ENCODE data around the gene ZNF793.

ZNF793 gene

GRCh38 chr19:37565370-37565669, 58.6 kb downstream of the ZNF793 start:
- Histone ChIP-seq H3K4me1 (no peaks in the 10 kb centered on the region), H3K27ac (no peak overlapping the region), H3K36me3 (peaks cover 0 to 88% (median 0%) of the 10 kb centered on the region in 3 donors), H3K4me3 (no peak overlapping the region), H3K27me3 (no peaks in the 10 kb centered on the region), H3K9me3 (peaks cover 0 to 97% (median 23%) of the 10 kb centered on the region in 3 donors)
- no peak for TF ChIP-seq CTCF (IDR thresholded peaks at IDR 0.05)
- intact Hi-C loops (cut with DNase I; ENCODE audit: low total_unique reads) = no loop called here
- no peak for DNase-seq

GRCh38 chr19:37572203-37572602, 65.5 kb downstream of the ZNF793 start:
- intact Hi-C loops (cut with DNase I; ENCODE audit: low total_unique reads) = no loop called here
- DNase-seq = no peak
- H3K4me1 ChIP-seq = no peaks in the 10 kb centered on the region
- H3K27ac ChIP-seq = no peak overlapping the region
- no peaks in the 10 kb centered on the region for H3K27me3 ChIP-seq
- H3K4me3 ChIP-seq = no peak overlapping the region
- peaks cover 0 to 75% (median 14%) of the 10 kb centered on the region in 3 donors for H3K9me3 ChIP-seq
- TF ChIP-seq CTCF (IDR thresholded peaks at IDR 0.05) = no peak
- H3K36me3 ChIP-seq = peaks cover 0 to 64% (median 7%) of the 10 kb centered on the region in 3 donors

GRCh38 chr19:37583340-37583739, 76.6 kb downstream of the ZNF793 start:
- intact Hi-C loops (cut with DNase I; ENCODE audit: low total_unique reads) = no loop called here
- H3K4me3 ChIP-seq = no peak overlapping the region
- H3K27me3 ChIP-seq = no peaks in the 10 kb centered on the region
- H3K4me1 ChIP-seq = no peaks in the 10 kb centered on the region
- no peak for DNase-seq
- H3K9me3 ChIP-seq = peaks cover 3 to 58% (median 47%) of the 10 kb centered on the region in 3 donors
- no peak overlapping the region for H3K27ac ChIP-seq
- H3K36me3 ChIP-seq = peaks cover 0 to 97% (median 92%) of the 10 kb centered on the region in 3 donors
- TF ChIP-seq CTCF (IDR thresholded peaks at IDR 0.05) = no peak
